ENCODE measurements around the gene ADK. TPM values are rescaled to one million over a fixed set of nuclear protein-coding genes. Genes with fewer than 3 reads are reported as not detected.

ADK gene
- total RNA-seq, 3 donors from 2014 or later = 13.8 to 24.0 (median 22.9) TPM

DNA sequence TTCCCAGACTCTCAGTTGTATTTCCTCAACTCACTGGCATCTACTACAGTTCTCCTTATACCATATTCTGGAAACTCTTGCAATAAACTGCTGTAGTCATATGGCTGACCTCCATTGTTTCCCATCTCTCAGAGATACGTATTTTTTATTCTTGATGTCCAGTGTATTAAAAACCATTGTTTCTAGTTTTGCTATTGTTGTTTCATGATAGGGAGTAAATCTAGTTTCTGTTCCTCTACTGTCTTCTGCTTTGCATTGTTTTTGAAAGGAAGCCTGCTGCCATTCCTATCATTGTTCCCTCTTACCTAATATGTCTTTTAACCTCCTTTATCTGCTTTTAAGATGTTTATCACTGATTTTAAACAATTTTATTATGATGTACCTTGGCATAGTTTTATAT is 255.0 kb downstream of the ADK start:
- no peaks in the 10 kb centered on the region for H3K9me3 ChIP-seq
- H3K4me1 ChIP-seq (ENCODE audit: low read depth) = no peaks in the 10 kb centered on the region
- DNase-seq (no peak), ATAC-seq (no peak)
- intact Hi-C loops (cut with DNase I, micrococcal nuclease) = no loop called here
- H3K36me3 ChIP-seq (ENCODE audit: low read depth) = no peaks in the 10 kb centered on the region
- TF ChIP-seq, protein P1, sequence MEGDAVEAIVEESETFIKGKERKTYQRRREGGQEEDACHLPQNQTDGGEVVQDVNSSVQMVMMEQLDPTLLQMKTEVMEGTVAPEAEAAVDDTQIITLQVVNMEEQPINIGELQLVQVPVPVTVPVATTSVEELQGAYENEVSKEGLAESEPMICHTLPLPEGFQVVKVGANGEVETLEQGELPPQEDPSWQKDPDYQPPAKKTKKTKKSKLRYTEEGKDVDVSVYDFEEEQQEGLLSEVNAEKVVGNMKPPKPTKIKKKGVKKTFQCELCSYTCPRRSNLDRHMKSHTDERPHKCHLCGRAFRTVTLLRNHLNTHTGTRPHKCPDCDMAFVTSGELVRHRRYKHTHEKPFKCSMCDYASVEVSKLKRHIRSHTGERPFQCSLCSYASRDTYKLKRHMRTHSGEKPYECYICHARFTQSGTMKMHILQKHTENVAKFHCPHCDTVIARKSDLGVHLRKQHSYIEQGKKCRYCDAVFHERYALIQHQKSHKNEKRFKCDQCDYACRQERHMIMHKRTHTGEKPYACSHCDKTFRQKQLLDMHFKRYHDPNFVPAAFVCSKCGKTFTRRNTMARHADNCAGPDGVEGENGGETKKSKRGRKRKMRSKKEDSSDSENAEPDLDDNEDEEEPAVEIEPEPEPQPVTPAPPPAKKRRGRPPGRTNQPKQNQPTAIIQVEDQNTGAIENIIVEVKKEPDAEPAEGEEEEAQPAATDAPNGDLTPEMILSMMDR (IDR thresholded peaks at IDR 0.05) = no peak
- H3K4me3 ChIP-seq = no peak overlapping the region

DNA sequence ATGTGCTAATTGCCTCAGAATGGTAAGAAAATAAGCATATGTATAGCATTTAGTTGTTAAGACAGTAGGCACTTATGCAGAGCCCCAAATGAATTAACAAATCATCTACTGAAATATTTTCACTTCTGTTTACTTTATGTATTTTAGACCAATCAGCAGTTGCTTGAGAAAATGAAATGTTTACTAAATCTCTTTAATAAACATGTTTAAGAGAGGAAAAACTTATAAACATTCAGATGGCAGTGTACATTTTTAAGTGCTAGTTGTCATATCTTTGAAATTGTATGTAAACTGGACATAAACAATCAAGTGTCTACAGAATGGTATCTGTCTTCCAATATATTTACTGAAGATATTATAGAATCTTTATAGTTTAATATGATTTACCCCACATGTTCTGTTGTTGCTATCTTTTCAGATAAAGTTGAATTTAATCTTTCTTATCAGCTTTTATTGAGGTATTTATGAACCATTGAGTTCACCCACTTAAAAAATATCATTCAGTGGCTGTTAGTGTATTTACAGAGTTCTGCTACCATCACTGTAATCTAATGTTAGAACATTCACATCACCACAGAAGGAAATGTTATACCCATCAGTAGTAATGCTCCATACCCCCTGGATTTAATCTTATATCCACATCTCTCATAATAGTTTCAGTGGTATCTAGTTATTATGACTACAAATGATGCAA is 264.3 kb downstream of the ADK start:
- H3K4me3 ChIP-seq = no peak overlapping the region
- H3K9me3 ChIP-seq = no peaks in the 10 kb centered on the region
- H3K36me3 ChIP-seq (ENCODE audit: low read depth) = no peaks in the 10 kb centered on the region
- intact Hi-C loops (cut with DNase I, micrococcal nuclease) = no loop called here
- DNase-seq (no peak), ATAC-seq (no peak)
- TF ChIP-seq, protein P1 (IDR thresholded peaks at IDR 0.05) = no peak
- H3K4me1 ChIP-seq (ENCODE audit: low read depth) = no peaks in the 10 kb centered on the region

DNA sequence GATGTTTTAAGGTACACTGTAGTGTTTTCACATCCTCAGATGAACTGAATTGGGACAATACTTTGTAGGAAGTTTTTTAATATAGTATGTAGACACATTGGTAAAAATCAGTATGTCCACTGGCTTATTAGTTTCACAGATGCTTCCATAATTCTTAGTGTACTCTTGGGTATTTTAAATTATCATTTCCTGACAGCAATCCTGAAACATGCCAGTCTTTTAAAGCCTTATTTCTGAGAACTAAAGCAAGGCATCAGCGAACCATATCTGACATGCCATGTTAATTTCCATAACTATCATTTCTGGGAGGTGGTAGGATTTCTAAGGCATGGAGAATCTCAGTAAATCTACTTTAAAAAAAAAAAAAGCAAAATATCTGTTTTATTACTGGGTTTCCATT is 266.4 kb downstream of the ADK start:
- intact Hi-C loops (cut with DNase I, micrococcal nuclease) = no loop called here
- Histone ChIP-seq H3K4me3 (no peak overlapping the region), H3K4me1 (ENCODE audit: low read depth) (no peaks in the 10 kb centered on the region), H3K36me3 (ENCODE audit: low read depth) (no peaks in the 10 kb centered on the region), H3K9me3 (no peaks in the 10 kb centered on the region)
- ATAC-seq (no peak), DNase-seq (no peak)
- TF ChIP-seq, protein P1 (IDR thresholded peaks at IDR 0.05) = no peak

DNA sequence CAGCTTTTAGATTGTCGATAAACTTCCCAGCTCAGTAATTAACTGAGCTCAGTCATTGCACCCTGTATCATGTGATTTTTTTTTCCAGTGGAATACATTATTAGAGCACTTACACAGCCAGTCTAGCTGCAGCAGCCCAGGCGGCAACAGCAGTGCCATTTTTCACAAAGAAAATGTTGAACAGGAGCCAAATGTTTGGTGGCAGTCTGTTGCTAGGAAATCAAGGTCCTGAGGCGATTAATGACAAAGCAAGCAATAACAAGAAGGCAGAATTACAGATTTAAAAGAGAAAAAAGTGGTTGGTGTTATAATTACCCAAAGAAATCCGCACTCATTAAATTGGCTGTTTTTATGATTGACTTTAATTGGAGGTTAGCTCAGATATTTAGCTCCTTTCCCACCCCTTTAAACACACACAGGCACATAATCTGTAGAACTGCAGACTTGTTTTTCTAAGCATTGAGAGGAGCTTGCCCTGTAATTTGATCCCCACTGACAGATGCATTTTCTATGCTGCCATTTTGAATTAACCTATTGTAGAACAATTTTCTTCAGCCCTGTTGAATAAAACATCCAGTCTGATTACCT is 267.4 kb downstream of the ADK start:
- intact Hi-C loops (cut with DNase I, micrococcal nuclease) = no loop called here
- DNase-seq (no peak), ATAC-seq (no peak)
- Histone ChIP-seq H3K4me1 (ENCODE audit: low read depth) (no peaks in the 10 kb centered on the region), H3K9me3 (no peaks in the 10 kb centered on the region), H3K36me3 (ENCODE audit: low read depth) (no peaks in the 10 kb centered on the region), H3K4me3 (no peak overlapping the region)
- TF ChIP-seq, protein P1 (IDR thresholded peaks at IDR 0.05) = no peak

DNA sequence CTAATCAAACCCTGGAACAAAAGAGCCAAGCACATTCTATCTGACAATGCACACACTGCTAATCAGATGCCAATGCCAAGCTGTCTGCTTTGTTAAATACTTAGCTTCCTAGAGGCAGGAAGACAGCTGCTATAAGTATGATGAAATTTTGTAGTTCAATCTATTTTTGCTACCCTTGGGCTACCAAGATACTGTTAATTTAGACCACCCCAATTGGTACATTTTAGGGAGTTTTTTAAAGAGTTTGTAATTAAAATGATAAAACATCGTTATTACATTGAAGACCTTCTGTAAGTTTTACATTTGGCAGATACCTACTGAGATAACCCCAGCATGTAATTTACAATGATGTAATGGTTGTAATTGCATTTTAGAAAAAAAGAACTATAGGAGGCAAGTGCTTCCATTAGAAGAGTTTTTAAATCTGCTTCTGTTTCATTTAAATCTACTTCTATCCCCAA is 268.5 kb downstream of the ADK start:
- H3K36me3 ChIP-seq (ENCODE audit: low read depth) = no peaks in the 10 kb centered on the region
- TF ChIP-seq, protein P1 (IDR thresholded peaks at IDR 0.05) = no peak
- H3K4me3 ChIP-seq = no peak overlapping the region
- H3K9me3 ChIP-seq = no peaks in the 10 kb centered on the region
- no peak for DNase-seq
- intact Hi-C loops (cut with DNase I, micrococcal nuclease) = no loop called here
- ATAC-seq = no peak
- H3K4me1 ChIP-seq (ENCODE audit: low read depth) = no peaks in the 10 kb centered on the region
